ENCODE data around the gene RAB10. TPM values are rescaled to one million over a fixed set of nuclear protein-coding genes. Genes with fewer than 3 reads are reported as not detected.

The RAB10 gene
- polyA plus RNA-seq, 1 donor from 2014 or later, result 169 TPM

DNA sequence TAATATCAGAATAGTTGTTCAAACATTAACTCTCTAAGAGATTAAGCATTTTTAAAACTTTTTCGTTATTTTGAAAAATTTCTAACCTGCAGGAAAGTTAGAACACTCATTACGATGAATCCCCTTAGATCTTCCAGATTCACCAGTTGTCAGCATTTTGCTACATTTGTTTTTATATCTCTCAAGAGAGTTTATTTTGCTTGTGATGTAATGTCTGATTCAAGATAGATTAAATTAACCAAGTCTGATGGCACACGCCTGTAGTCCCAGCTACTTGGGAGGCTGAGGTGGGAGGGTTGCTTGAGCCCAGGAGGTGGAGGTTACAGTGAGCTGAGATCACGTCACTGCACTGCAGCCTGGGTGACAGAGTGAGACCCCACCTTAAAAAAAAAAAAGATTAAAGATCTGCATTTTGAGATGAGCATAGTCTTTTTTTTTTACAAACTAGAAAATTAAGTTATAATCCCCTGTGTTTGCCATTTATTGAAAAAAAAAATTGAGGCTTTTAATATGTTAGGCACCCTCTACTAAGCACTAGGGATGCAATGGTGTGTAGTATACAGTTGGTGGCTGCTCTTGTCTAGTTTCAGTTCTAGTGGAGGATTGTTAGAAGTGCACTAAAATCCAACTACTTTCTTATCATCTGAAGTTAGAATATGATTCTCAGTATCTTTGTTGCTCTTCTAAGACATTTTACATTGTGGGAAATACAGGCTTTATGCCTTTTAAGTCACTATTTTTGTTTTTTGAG, 20.9 kb downstream of the RAB10 start:
- H3K9me2 ChIP-seq (ENCODE audit: insufficient read depth, low read length), result no peaks in the 10 kb centered on the region
- H3K9ac ChIP-seq (ENCODE audit: low read length), result no peak overlapping the region
- H2AFZ ChIP-seq (ENCODE audit: low read depth, low read length), result no peak overlapping the region
- H3K4me3 ChIP-seq (ENCODE audit: low read length), result no peak overlapping the region
- H3F3A ChIP-seq (ENCODE audit: insufficient read depth, low read length, poor library complexity, severe bottlenecking), result no peaks in the 10 kb centered on the region
- no peaks in the 10 kb centered on the region for H3K36me3 ChIP-seq (ENCODE audit: insufficient read depth, low read length)
- H3K27ac ChIP-seq (ENCODE audit: low read length), result no peak overlapping the region
- peaks cover 78% of the 10 kb centered on the region for H3K79me2 ChIP-seq (replicated peaks; ENCODE audit: insufficient read depth, low read length)
- H3K27me3 ChIP-seq (ENCODE audit: insufficient read depth, low read depth, low read length), result no peaks in the 10 kb centered on the region
- TF ChIP-seq SMC3 (conservative IDR thresholded peaks at IDR 0.05; ENCODE audit: poor library complexity), result no peak
- no peak for TF ChIP-seq RAD21 (conservative IDR thresholded peaks at IDR 0.05)
- no peak for TF ChIP-seq MXI1 (conservative IDR thresholded peaks at IDR 0.05; ENCODE audit: poor library complexity, severe bottlenecking)
- no peak for TF ChIP-seq TAF1 (IDR thresholded peaks at IDR 0.05; ENCODE audit: low read depth)
- TF ChIP-seq, protein P1, sequence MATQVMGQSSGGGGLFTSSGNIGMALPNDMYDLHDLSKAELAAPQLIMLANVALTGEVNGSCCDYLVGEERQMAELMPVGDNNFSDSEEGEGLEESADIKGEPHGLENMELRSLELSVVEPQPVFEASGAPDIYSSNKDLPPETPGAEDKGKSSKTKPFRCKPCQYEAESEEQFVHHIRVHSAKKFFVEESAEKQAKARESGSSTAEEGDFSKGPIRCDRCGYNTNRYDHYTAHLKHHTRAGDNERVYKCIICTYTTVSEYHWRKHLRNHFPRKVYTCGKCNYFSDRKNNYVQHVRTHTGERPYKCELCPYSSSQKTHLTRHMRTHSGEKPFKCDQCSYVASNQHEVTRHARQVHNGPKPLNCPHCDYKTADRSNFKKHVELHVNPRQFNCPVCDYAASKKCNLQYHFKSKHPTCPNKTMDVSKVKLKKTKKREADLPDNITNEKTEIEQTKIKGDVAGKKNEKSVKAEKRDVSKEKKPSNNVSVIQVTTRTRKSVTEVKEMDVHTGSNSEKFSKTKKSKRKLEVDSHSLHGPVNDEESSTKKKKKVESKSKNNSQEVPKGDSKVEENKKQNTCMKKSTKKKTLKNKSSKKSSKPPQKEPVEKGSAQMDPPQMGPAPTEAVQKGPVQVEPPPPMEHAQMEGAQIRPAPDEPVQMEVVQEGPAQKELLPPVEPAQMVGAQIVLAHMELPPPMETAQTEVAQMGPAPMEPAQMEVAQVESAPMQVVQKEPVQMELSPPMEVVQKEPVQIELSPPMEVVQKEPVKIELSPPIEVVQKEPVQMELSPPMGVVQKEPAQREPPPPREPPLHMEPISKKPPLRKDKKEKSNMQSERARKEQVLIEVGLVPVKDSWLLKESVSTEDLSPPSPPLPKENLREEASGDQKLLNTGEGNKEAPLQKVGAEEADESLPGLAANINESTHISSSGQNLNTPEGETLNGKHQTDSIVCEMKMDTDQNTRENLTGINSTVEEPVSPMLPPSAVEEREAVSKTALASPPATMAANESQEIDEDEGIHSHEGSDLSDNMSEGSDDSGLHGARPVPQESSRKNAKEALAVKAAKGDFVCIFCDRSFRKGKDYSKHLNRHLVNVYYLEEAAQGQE (IDR thresholded peaks at IDR 0.05; ENCODE audit: borderline replicate concordance), result no peak
- TF ChIP-seq POLR2AphosphoS5 (IDR thresholded peaks at IDR 0.05), result no peak
- TF ChIP-seq, protein P2, sequence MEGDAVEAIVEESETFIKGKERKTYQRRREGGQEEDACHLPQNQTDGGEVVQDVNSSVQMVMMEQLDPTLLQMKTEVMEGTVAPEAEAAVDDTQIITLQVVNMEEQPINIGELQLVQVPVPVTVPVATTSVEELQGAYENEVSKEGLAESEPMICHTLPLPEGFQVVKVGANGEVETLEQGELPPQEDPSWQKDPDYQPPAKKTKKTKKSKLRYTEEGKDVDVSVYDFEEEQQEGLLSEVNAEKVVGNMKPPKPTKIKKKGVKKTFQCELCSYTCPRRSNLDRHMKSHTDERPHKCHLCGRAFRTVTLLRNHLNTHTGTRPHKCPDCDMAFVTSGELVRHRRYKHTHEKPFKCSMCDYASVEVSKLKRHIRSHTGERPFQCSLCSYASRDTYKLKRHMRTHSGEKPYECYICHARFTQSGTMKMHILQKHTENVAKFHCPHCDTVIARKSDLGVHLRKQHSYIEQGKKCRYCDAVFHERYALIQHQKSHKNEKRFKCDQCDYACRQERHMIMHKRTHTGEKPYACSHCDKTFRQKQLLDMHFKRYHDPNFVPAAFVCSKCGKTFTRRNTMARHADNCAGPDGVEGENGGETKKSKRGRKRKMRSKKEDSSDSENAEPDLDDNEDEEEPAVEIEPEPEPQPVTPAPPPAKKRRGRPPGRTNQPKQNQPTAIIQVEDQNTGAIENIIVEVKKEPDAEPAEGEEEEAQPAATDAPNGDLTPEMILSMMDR (IDR thresholded peaks at IDR 0.05; ENCODE audit: poor library complexity, severe bottlenecking), result no peak
- no peak for TF ChIP-seq EZH2 (IDR thresholded peaks at IDR 0.05; ENCODE audit: borderline replicate concordance, insufficient read depth, low read length, poor library complexity, severe bottlenecking)
- TF ChIP-seq EP300 (conservative IDR thresholded peaks at IDR 0.05; ENCODE audit: poor library complexity, severe bottlenecking), result no peak
- peaks cover 13% of the 10 kb centered on the region for H4K20me1 ChIP-seq (ENCODE audit: insufficient read depth)
- no peak overlapping the region for H3K4me2 ChIP-seq (ENCODE audit: low read length)
- H3K9me3 ChIP-seq (ENCODE audit: low read length), result no peaks in the 10 kb centered on the region

DNA sequence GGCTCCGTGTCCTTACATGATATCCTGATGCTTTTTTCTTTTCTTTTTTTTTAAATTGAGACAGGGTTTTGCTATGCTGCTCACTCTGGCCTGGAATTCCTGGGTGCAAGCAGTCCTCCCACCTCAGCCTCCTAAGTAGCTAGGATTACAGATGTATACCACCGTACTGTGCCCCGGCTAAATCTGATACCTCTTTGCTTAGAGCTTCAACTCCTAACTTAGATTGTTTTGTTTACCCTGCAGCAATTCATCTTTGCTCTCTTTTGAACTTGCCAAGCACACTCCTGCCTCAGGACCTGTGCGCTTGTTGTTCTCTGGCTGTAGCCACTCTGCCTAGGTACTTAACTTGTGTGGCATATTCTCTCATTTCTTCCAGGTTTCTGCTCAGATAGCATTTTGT, 24.5 kb downstream of the RAB10 start:
- H3K36me3 ChIP-seq (ENCODE audit: insufficient read depth, low read length), result no peaks in the 10 kb centered on the region
- no peaks in the 10 kb centered on the region for H3F3A ChIP-seq (ENCODE audit: insufficient read depth, low read length, poor library complexity, severe bottlenecking)
- H3K79me2 ChIP-seq (replicated peaks; ENCODE audit: insufficient read depth, low read length), result peaks cover 62% of the 10 kb centered on the region
- no peak for TF ChIP-seq RAD21 (conservative IDR thresholded peaks at IDR 0.05)
- no peak for TF ChIP-seq POLR2AphosphoS5 (IDR thresholded peaks at IDR 0.05)
- TF ChIP-seq, protein P2 (IDR thresholded peaks at IDR 0.05; ENCODE audit: poor library complexity, severe bottlenecking), result no peak
- no peak for TF ChIP-seq TAF1 (IDR thresholded peaks at IDR 0.05; ENCODE audit: low read depth)
- TF ChIP-seq EP300 (conservative IDR thresholded peaks at IDR 0.05; ENCODE audit: poor library complexity, severe bottlenecking), result no peak
- TF ChIP-seq, protein P1 (IDR thresholded peaks at IDR 0.05; ENCODE audit: borderline replicate concordance), result no peak
- no peak for TF ChIP-seq MXI1 (conservative IDR thresholded peaks at IDR 0.05; ENCODE audit: poor library complexity, severe bottlenecking)
- TF ChIP-seq SMC3 (conservative IDR thresholded peaks at IDR 0.05; ENCODE audit: poor library complexity), result no peak
- TF ChIP-seq EZH2 (IDR thresholded peaks at IDR 0.05; ENCODE audit: borderline replicate concordance, insufficient read depth, low read length, poor library complexity, severe bottlenecking), result no peak
- H3K9me3 ChIP-seq (ENCODE audit: low read length), result no peaks in the 10 kb centered on the region
- H3K4me2 ChIP-seq (ENCODE audit: low read length), result no peak overlapping the region
- no peaks in the 10 kb centered on the region for H3K27me3 ChIP-seq (ENCODE audit: insufficient read depth, low read depth, low read length)
- no peak overlapping the region for H3K27ac ChIP-seq (ENCODE audit: low read length)
- no peaks in the 10 kb centered on the region for H3K9me2 ChIP-seq (ENCODE audit: insufficient read depth, low read length)
- H4K20me1 ChIP-seq (ENCODE audit: insufficient read depth), result peaks cover 13% of the 10 kb centered on the region
- H2AFZ ChIP-seq (ENCODE audit: low read depth, low read length), result no peak overlapping the region
- H3K9ac ChIP-seq (ENCODE audit: low read length), result no peak overlapping the region
- no peak overlapping the region for H3K4me3 ChIP-seq (ENCODE audit: low read length)
